GM18520 (cell line): Measurements from ENCODE around the gene RABGAP1L.

Source experiments
- ATAC-seq: cut with Tn5 transposase; IDR thresholded peaks from one replicate; pipeline ENCODE4 v1.9.1; 2021; ENCODE audit not compliant: unreplicated experiment

Gene RABGAP1L

DNA sequence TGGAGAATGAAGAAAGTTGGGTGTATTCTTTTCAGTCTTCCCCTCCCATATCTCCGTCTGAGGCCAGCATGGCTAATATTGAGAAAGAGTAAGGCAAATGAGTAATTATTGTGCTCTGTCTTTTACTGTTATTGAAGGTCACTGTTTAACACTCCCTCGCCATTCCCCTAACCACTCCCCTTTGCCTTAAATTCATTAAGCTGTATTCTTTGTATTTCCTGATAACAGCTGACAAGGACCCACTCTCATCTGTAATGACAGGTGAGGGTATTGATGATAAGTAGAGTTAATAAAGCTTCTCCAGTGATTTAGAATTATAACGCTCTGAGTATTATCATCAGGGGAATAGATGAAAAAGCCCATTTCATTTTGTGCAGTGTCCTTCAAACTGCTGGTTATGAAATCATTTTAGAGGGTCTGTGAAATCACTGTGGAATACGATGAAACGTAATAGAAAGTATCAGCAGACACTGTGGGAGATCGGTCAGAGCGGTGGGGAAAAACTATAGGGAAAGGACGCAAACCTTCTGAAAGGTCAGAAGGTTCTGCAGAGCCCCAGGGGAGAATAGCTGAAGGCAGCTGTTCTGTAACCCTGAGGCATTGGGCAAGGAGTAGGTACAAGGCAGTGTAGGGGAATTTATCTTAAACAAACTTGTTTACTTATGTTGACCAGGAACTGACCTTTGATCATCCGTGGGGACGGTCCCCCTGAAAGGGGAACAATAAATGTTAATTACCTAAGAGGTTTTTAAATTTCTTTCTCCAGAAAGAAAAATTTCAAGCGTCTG, 794.2 kb downstream of the RABGAP1L start:
- ATAC-seq, result peak; percentile 68

- peak; percentile 5 for ATAC-seq
These were observed 794.7 kb downstream of the RABGAP1L start for GRCh38 chr1:174954073-174954460.

DNA sequence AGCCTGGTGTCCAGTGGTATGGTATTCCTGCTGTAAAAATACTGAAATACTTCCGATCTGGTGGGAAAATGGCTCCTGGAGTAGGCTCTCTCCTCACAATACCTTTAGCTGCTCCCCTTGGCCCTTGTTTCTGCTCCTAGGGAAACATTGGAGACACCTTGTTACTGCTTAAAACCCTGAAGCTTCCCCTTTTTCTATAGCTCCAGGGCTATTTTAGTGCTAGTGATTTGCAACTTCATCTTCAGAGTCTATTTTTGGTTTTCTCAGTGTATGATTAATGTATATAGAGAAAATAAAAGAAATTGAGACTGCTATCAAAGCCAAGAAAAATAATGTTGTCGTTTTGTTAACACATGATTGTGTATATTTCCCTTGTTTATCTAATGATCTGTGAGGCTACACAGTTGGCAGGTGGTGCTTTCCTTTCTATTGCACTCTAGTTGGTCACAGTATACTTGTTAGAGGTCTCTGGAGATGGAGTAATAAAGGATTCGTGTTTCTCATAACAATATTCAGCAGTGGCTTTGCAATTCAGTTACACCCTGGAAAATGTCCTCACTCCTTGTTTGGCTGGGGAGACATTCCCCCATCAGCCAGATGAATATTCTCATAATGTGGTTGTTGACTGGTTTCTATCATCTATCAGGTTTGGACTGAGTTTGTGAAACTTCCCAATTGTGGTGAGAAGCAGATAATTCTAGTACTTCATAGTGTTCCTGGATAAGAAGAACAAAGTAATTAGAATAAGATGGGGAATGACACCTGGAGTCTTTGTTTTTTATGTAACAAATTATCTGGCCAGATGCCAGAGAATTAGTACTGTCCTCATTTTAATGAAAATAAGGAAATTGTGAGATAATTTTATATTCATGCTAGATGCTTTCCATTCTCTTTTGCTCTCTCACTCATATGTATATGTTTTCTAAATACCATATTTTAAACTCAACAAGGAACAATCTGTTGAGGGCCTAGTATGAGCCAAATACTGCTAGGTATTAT, 795.6 kb downstream of the RABGAP1L start:
- ATAC-seq, result no peak

- no peak for ATAC-seq
These were observed 796.8 kb downstream of the RABGAP1L start for GRCh38 chr1:174956086-174956485.

- no peak for ATAC-seq
These were observed 797.7 kb downstream of the RABGAP1L start for GRCh38 chr1:174956976-174957375.

DNA sequence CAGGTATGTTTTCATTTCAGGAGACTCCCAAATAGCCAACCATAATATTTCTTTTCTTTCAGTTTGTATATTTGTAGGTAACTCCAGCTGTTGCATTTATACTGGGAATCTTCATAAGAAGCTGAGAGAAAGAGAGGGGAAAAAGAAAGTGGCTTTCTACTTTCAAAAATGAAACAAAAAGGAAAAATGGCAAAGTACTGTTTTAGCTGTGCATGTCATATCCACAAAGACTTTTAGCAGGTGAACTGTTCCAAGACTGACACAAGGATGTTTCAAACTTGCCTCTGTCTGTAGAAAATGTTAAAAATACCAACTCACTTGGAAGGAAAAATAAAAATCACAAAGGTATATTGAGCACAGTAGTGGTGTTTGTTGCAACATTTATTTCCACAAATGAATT, 798.5 kb downstream of the RABGAP1L start:
- ATAC-seq, result no peak

GRCh38 chr1:174958396-174958795, 799.1 kb downstream of the RABGAP1L start:
- ATAC-seq, result no peak

GRCh38 chr1:174960362-174960761, 801.0 kb downstream of the RABGAP1L start:
- ATAC-seq, result no peak

GRCh38 chr1:174963529-174964125, 804.3 kb downstream of the RABGAP1L start:
- ATAC-seq, result no peak

DNA sequence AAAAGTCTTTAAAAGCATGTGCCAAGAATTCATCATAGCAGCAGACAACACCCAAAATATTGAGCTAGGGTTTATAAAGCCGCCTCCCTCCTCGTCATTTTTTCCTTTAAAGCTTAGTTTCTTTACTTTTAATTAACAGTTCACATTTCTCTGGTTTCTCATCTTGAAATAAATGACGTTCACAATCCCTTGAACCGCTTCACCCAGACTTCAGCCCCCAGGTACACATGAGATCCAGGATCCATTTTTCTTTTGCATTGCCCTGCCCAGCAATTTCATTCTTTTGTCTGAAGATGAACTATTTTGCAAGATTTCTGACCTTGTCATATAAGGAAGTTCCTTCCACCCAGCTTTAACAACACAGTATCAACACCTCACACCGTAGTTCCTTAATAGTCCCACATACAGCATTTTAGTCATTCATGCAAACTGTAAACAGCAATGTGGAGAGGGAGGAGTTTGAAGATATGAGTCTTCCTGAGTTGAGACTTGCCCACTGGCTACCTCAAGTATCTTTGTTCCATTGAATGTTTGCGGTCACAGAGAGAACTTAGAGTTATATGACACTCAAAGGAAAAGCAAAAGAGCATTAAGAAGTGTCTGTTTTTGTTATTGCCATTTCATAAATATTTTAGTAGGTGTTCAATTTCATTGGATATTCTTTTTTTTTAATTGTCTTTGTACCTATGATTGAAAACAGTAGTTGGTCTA, 805.1 kb downstream of the RABGAP1L start:
- ATAC-seq, result no peak

- ATAC-seq, result no peak
These were observed 805.6 kb downstream of the RABGAP1L start for GRCh38 chr1:174964972-174965361.

- no peak for ATAC-seq
These were observed 806.2 kb downstream of the RABGAP1L start for GRCh38 chr1:174965362-174966007.

GRCh38 chr1:174966008-174966572, 806.8 kb downstream of the RABGAP1L start:
- no peak for ATAC-seq

- no peak for ATAC-seq
These were observed 808.8 kb downstream of the RABGAP1L start for GRCh38 chr1:174967845-174968705.

DNA sequence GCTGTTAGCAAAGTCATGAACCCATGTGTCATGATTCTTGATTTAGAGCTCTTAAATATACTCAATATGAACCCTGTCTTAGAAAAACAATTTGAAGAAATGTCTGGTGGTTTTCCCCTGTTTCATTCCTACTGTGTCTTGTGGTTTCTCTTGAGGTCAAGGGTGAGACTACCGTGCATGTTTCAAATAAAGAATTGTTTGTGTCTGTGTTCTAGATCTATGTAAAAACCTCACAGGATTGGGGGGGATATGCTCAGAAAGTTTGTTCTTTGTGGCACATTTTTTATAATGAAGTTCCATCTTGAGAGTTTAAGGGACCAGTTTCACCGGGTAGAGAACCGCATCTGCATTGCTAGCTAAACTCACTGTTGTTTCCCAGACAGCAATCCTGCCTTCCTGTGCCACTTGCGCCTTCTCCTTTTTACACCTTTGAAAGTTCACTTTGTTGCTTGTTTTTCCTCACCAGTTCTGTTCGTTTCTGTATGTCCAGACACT, 809.5 kb downstream of the RABGAP1L start:
- peak; percentile 61 for ATAC-seq

DNA sequence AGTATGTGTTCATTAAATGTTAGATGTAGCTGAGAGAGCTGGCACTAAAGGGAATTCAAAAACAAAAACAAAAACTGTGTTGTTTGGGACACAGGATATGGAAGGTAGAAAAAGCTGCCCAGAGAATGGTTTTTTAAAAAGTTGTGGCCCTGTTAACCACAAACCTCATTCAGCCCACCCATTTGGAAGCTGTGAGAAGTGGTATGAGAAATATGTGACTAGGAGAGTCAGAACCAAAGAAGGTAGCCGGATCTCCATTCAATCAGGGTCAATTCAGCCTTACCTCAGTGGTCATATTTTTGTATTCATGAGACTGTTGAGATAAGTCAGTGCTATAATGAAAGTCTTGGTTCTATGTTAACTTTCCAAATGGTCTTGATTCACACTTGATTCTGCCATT, 810.7 kb downstream of the RABGAP1L start:
- ATAC-seq, result no peak

DNA sequence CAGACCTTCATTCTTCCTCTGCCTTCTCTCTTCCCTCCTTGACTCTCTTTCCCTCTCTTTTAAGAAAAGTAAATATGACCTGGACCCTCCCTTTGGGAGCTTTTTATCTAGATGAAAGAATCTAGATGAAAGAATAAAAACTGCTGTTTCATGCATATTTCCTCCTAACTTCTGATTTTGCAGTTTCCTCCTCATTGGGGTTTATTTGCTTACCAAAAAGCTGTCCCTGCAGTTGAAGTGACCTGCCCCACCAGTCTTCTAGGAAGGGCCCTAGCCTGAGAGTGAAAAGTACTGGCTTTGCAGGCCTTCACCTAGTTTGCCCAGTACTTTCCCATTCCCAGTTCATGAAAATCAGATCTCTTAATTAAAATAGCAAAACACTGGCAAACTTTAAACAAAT, 812.1 kb downstream of the RABGAP1L start:
- no peak for ATAC-seq

GRCh38 chr1:174971902-174972301, 812.6 kb downstream of the RABGAP1L start:
- ATAC-seq, result no peak

DNA sequence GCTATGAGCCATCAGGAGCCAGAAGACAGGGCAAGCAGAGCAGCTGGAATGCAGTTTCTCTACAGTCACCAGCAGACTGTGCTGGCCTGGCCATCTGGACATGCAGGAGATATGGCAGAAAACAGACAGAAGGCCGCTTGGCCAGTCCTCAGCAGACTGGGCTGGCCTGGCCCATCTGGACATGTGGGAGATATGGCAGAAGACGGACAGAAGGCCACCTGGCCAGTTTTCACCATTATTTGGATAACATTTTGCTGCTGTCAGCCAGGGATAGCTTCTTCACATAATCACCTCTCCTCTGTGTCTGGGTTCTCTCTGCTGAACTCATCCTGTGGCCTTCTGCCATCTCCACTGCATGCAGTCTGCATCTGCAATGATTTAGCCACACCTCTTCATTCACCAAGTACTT, 815.4 kb downstream of the RABGAP1L start:
- ATAC-seq, result no peak
